ENCODE data around the gene MMP24.

DNA sequence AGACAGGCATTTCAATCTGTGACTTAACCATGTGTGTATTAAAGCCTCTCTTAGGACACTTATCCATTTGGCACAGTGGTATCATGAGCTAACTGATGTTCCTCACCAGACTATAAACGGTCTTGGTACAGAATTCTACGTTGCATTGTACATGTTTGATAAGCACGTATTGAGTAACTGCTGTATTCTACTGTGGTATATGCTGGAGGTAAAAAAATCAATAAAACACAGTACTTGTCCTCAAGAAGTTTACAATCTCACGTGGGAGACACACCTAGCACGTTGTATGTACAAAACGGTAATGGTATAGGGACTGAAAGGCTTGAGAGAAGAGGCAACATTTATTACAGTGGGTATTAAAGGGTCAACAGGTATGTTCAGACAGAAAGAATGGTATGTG is 98.9 kb downstream of the MMP24 start:
- TF ChIP-seq, protein P1, sequence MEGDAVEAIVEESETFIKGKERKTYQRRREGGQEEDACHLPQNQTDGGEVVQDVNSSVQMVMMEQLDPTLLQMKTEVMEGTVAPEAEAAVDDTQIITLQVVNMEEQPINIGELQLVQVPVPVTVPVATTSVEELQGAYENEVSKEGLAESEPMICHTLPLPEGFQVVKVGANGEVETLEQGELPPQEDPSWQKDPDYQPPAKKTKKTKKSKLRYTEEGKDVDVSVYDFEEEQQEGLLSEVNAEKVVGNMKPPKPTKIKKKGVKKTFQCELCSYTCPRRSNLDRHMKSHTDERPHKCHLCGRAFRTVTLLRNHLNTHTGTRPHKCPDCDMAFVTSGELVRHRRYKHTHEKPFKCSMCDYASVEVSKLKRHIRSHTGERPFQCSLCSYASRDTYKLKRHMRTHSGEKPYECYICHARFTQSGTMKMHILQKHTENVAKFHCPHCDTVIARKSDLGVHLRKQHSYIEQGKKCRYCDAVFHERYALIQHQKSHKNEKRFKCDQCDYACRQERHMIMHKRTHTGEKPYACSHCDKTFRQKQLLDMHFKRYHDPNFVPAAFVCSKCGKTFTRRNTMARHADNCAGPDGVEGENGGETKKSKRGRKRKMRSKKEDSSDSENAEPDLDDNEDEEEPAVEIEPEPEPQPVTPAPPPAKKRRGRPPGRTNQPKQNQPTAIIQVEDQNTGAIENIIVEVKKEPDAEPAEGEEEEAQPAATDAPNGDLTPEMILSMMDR (IDR thresholded peaks at IDR 0.05) = no peak
- TF ChIP-seq POLR2AphosphoS5 (IDR thresholded peaks at IDR 0.05; ENCODE audit: low read depth, low read length) = no peak

Data from Panc1 (cell line).